ENCODE results near the gene RRM2.

The RRM2 gene

DNA sequence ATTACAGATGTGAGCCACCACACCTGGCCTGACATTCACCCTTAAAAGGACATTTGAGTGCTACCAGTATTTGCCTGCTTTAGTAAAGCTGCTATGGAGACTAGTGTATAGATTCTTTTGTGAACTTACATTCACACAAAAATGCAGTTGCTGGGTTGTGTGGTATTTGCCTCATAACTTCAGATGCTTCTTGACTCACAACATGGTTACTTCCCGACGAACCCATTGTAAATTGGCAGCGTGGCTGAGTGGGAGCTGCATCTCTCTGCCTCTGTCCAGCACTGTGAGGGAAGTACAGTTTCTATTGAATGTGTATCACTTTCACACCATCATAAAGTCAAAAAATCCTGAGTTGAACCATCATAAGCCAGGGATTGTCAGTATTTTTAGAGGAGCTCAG, 56.9 kb downstream of the RRM2 start:
- no peak for TF ChIP-seq CTCF (IDR thresholded peaks at IDR 0.05; ENCODE audit: extremely low read depth, missing control alignments)
- no peak for DNase-seq (ENCODE audit: low spot score)

GRCh38 chr2:10180229-10180628, 57.7 kb downstream of the RRM2 start:
- DNase-seq (ENCODE audit: low spot score), result no peak
- TF ChIP-seq CTCF (IDR thresholded peaks at IDR 0.05; ENCODE audit: extremely low read depth, missing control alignments), result no peak
